IMR-90 (cell line): ENCODE data around the gene ZNF574.

Experiments
- CEBPB ChIP-seq: IDR thresholded peaks from 2 replicates; pipeline ENCODE4 v1.6.1; 2012; ENCODE audit warnings: low read depth, low read length, improper control_type of control experiment
- CHD1 ChIP-seq: IDR thresholded peaks from 2 replicates; pipeline ENCODE4 v1.6.1; 2012; ENCODE audit warnings: low read depth, low read length, improper control_type of control experiment
- CTCF ChIP-seq: conservative IDR thresholded peaks from 2 replicates; pipeline ENCODE4 v1.5.1; 2012; ENCODE audit warnings: mild to moderate bottlenecking, low read depth, low read length, improper control_type of control experiment
- MAFK ChIP-seq: IDR thresholded peaks from 2 replicates; pipeline ENCODE4 v1.6.1; 2012; ENCODE audit warnings: low read depth, low read length, improper control_type of control experiment
- MXI1 ChIP-seq: IDR thresholded peaks from 2 replicates; pipeline ENCODE4 v1.6.1; 2012; ENCODE audit warnings: low read depth, mild to moderate bottlenecking, low read length, moderate library complexity, borderline replicate concordance
- NFE2L2 ChIP-seq: fragments of 150-350 bp; IDR thresholded peaks from 2 replicates; pipeline ENCODE4 v1.6.1; 2016; ENCODE audit warnings: low read depth, mild to moderate bottlenecking, low read length
- POLR2A ChIP-seq: IDR thresholded peaks from 2 replicates; pipeline ENCODE4 v1.6.1; 2012; ENCODE audit warnings: mild to moderate bottlenecking, low read depth, low read length
- RAD21 ChIP-seq: IDR thresholded peaks from 2 replicates; pipeline ENCODE4 v1.6.1; 2012; ENCODE audit warnings: low read length, improper control_type of control experiment
- RCOR1 ChIP-seq: IDR thresholded peaks from 2 replicates; pipeline ENCODE4 v1.6.1; 2012; ENCODE audit warnings: mild to moderate bottlenecking, low read length, improper control_type of control experiment; ENCODE audit not compliant: insufficient replicate concordance
- SMC3 ChIP-seq: fragments of 150-350 bp; IDR thresholded peaks from 2 replicates; pipeline ENCODE4 v1.6.1; 2016; ENCODE audit warnings: low read depth, mild to moderate bottlenecking, antibody characterized with exemption, low read length, moderate library complexity
- USF2 ChIP-seq: fragments of 150-350 bp; IDR thresholded peaks from 2 replicates; pipeline ENCODE4 v1.6.1; 2017; ENCODE audit warnings: mild to moderate bottlenecking, antibody characterized with exemption, low read length, low read depth

- TF ChIP-seq RAD21, result no peak
- TF ChIP-seq CTCF, result no peak
- no peak for TF ChIP-seq SMC3
- TF ChIP-seq POLR2A, result no peak
- no peak for TF ChIP-seq CHD1
- no peak for TF ChIP-seq USF2
- TF ChIP-seq MXI1, result no peak
- no peak for TF ChIP-seq CEBPB
- no peak for TF ChIP-seq NFE2L2
- no peak for TF ChIP-seq RCOR1
- no peak for TF ChIP-seq MAFK
Measured at GRCh38 chr19:42075364-42075615, 676 bp upstream of the ZNF574 start.
